ENCODE results near the gene MACO1.
"Not testable (repeated sequence)": the region's sequence is repeated elsewhere in the genome, so short reads cannot be mapped to it uniquely, and the experiment has no call there.

- TF ChIP-seq CEBPB (IDR thresholded peaks at IDR 0.05; ENCODE audit: borderline replicate concordance in 1 of 2, low read depth in 2 of 2, low read length in 2 of 2); BCL11A (IDR thresholded peaks at IDR 0.05; ENCODE audit: low read depth, low read length); TCF3 (IDR thresholded peaks at IDR 0.05; ENCODE audit: borderline replicate concordance, insufficient read depth, low read depth, low read length); CREB1 (IDR thresholded peaks at IDR 0.05; ENCODE audit: low read depth); REST (IDR thresholded peaks at IDR 0.05; ENCODE audit: low read depth, low read length); CTCF (IDR thresholded peaks at IDR 0.05 in 2 of 3, conservative IDR thresholded peaks at IDR 0.05 in 1 of 3; ENCODE audit: control insufficient read depth in 2 of 3, extremely low read depth in 1 of 3, insufficient read depth in 1 of 3, low read depth in 3 of 3, low read length in 3 of 3); SMAD1 (IDR thresholded peaks at IDR 0.05; ENCODE audit: low read depth, partially characterized antibody): not testable (repeated sequence)
These were observed 10.0 kb upstream of the MACO1 start, which contains the start of gene RHCE for GRCh38 chr1:25420715-25421114.
